RWPE2 (cell line): Measurements from ENCODE around the gene FAM107B.

Experiments
- ATAC-seq: fragments of 200-7000 bp; cut with Tn5 transposase; 3 replicates; pipeline ENCODE4 v1.9.1; 2021; ENCODE audit warnings: low read depth
- DNase-seq: peaks from one replicate; pipeline ENCODE4 v3.0.0-alpha.2; 2020; ENCODE audit warnings: low spot score
- H3K27ac ChIP-seq: fragments of 450-650 bp; 2 replicates; pipeline ENCODE4 v1.5.1; 2017; ENCODE audit warnings: mild to moderate bottlenecking; ENCODE audit not compliant: poor library complexity, severe bottlenecking
- H3K27me3 ChIP-seq: fragments of 250-450 bp; sonication (Bioruptor Pico); 2 replicates; pipeline ENCODE4 v1.5.1; 2021; ENCODE audit warnings: mild to moderate bottlenecking, moderate library complexity; ENCODE audit not compliant: insufficient read depth, poor library complexity, severe bottlenecking
- H3K36me3 ChIP-seq: fragments of 250-450 bp; sonication (Bioruptor Pico); 2 replicates; pipeline ENCODE4 v1.5.1; 2020; ENCODE audit warnings: low read depth, mild to moderate bottlenecking, moderate library complexity
- H3K4me1 ChIP-seq: fragments of 250-450 bp; sonication (Bioruptor Pico); 2 replicates; pipeline ENCODE4 v1.5.1; 2021; ENCODE audit warnings: mild to moderate bottlenecking, moderate library complexity; ENCODE audit not compliant: insufficient read depth, poor library complexity, severe bottlenecking
- H3K4me3 ChIP-seq: fragments of 250-450 bp; sonication (Bioruptor Pico); 2 replicates; pipeline ENCODE4 v1.5.1; 2021; ENCODE audit warnings: mild to moderate bottlenecking, moderate library complexity; ENCODE audit not compliant: severe bottlenecking
- H3K9me3 ChIP-seq: fragments of 250-450 bp; sonication (Bioruptor Pico); 2 replicates; pipeline ENCODE4 v1.5.1; 2021; ENCODE audit warnings: mild to moderate bottlenecking, moderate library complexity; ENCODE audit not compliant: severe bottlenecking
- CTCF ChIP-seq: fragments of 450-650 bp; IDR thresholded peaks from one replicate; pipeline ENCODE4 v1.5.1; 2017; ENCODE audit warnings: mild to moderate bottlenecking, moderate library complexity; ENCODE audit not compliant: poor library complexity, severe bottlenecking

FAM107B gene

GRCh38 chr10:14737808-14738545, 36.7 kb downstream of the FAM107B start:
- DNase-seq (no peak), ATAC-seq (no peak)
- H3K27me3 ChIP-seq: no peaks in the 10 kb centered on the region
- no peak overlapping the region for H3K27ac ChIP-seq
- H3K4me1 ChIP-seq: no peaks in the 10 kb centered on the region
- no peaks in the 10 kb centered on the region for H3K36me3 ChIP-seq
- no peak overlapping the region for H3K4me3 ChIP-seq
- H3K9me3 ChIP-seq: no peaks in the 10 kb centered on the region
- no peak for TF ChIP-seq CTCF

GRCh38 chr10:14736600-14737081, 38.1 kb downstream of the FAM107B start:
- Histone ChIP-seq H3K4me3 (no peak overlapping the region), H3K36me3 (no peaks in the 10 kb centered on the region), H3K4me1 (no peaks in the 10 kb centered on the region), H3K27me3 (no peaks in the 10 kb centered on the region), H3K9me3 (no peaks in the 10 kb centered on the region), H3K27ac (no peak overlapping the region)
- no peak for TF ChIP-seq CTCF
- no peak for ATAC-seq
- no peak for DNase-seq

GRCh38 chr10:14736043-14736442, 38.7 kb downstream of the FAM107B start:
- Histone ChIP-seq H3K4me3 (no peak overlapping the region), H3K27me3 (no peaks in the 10 kb centered on the region), H3K9me3 (no peaks in the 10 kb centered on the region), H3K27ac (no peak overlapping the region), H3K4me1 (no peaks in the 10 kb centered on the region), H3K36me3 (no peaks in the 10 kb centered on the region)
- DNase-seq (no peak), ATAC-seq (no peak)
- TF ChIP-seq CTCF: no peak

- Histone ChIP-seq H3K4me1 (no peaks in the 10 kb centered on the region), H3K27me3 (no peaks in the 10 kb centered on the region), H3K27ac (no peak overlapping the region), H3K36me3 (no peaks in the 10 kb centered on the region), H3K4me3 (no peak overlapping the region), H3K9me3 (no peaks in the 10 kb centered on the region)
- DNase-seq (no peak), ATAC-seq (no peak)
- TF ChIP-seq CTCF: no peak
Measured at GRCh38 chr10:14731875-14732512, 42.7 kb downstream of the FAM107B start.

- Histone ChIP-seq H3K4me1 (no peaks in the 10 kb centered on the region), H3K4me3 (no peak overlapping the region), H3K36me3 (no peaks in the 10 kb centered on the region), H3K27me3 (no peaks in the 10 kb centered on the region), H3K27ac (no peak overlapping the region), H3K9me3 (no peaks in the 10 kb centered on the region)
- no peak for ATAC-seq
- no peak for DNase-seq
- no peak for TF ChIP-seq CTCF
Measured at GRCh38 chr10:14728346-14728745, 46.4 kb downstream of the FAM107B start.
